ENCODE data around the gene IL15RA. TPM values are rescaled to one million over a fixed set of nuclear protein-coding genes. Genes with fewer than 3 reads are reported as not detected.

IL15RA gene
- total RNA-seq, 1 experiment from 2014 or later: 1.9 TPM

GRCh38 chr10:5992398-5992797, 15.1 kb upstream of the IL15RA start:
- TF ChIP-seq ZNF317 (CRISPR knock-in tag; IDR thresholded peaks at IDR 0.05; ENCODE audit: borderline replicate concordance, low read depth) (0 out of 2 replicates have a peak, but pooled peaks have one; percentile 45), FOXP1 (CRISPR knock-in tag; IDR thresholded peaks at IDR 0.05; ENCODE audit: borderline replicate concordance) (no peak)
- peaks cover 18% of the 10 kb centered on the region for H3K4me1 Mint-ChIP-seq
- POLR2A ChIA-PET: no interaction called here
- H3K27me3 Mint-ChIP-seq (ENCODE audit: low read depth): peaks cover 5% of the 10 kb centered on the region
- peaks cover 13% of the 10 kb centered on the region for H3K36me3 Mint-ChIP-seq
- DNase-seq (ENCODE audit: low spot score) (no peak), ATAC-seq (no peak)
- no peak overlapping the region for H3K27ac Mint-ChIP-seq
- CTCF ChIA-PET: no interaction called here
- H3K4me3 Mint-ChIP-seq: no peak overlapping the region
- H3K9me3 Mint-ChIP-seq: peaks cover 38% of the 10 kb centered on the region

DNA sequence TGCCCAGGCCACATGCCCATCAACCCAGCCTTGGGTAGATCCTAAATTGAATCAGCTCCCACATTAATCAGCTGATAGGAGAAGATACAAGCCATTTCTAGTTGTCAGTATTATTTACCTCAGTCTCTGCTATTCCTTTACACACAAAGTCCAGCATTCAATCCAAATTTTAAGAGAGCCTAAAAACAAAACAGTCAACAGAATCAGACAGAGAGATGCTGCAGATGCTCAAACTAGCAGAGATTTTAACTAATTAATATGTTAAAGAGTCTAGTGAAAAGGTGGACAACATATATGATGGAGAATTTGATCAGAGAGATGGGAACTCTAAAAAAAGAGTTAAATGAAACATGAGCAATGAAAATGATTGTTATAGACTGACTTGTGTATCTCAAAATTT, 14.4 kb upstream of the IL15RA start:
- ChIA-PET POLR2A (no interaction called here), CTCF (no interaction called here)
- ATAC-seq (no peak), DNase-seq (ENCODE audit: low spot score) (no peak)
- H3K27ac Mint-ChIP-seq: no peak overlapping the region
- H3K36me3 Mint-ChIP-seq: peaks cover 13% of the 10 kb centered on the region
- peaks cover 5% of the 10 kb centered on the region for H3K27me3 Mint-ChIP-seq (ENCODE audit: low read depth)
- peaks cover 12% of the 10 kb centered on the region for H3K4me1 Mint-ChIP-seq
- H3K9me3 Mint-ChIP-seq: peaks cover 38% of the 10 kb centered on the region
- no peak overlapping the region for H3K4me3 Mint-ChIP-seq
- TF ChIP-seq SP1 (CRISPR knock-in tag; conservative IDR thresholded peaks at IDR 0.05) (no peak), NR3C1 (CRISPR knock-in tag; conservative IDR thresholded peaks at IDR 0.05; ENCODE audit: low read depth) (no peak), KAT7 (CRISPR knock-in tag; IDR thresholded peaks at IDR 0.05; ENCODE audit: borderline replicate concordance) (no peak), MAX (CRISPR knock-in tag; IDR thresholded peaks at IDR 0.05) (no peak), ATF1 (CRISPR knock-in tag; IDR thresholded peaks at IDR 0.05) (no peak), MXD4 (CRISPR knock-in tag; IDR thresholded peaks at IDR 0.05; ENCODE audit: borderline replicate concordance) (no peak), ZNF121 (CRISPR knock-in tag; IDR thresholded peaks at IDR 0.05) (no peak), OVOL2 (CRISPR knock-in tag; IDR thresholded peaks at IDR 0.05; ENCODE audit: borderline replicate concordance) (no peak), FOXP1 (CRISPR knock-in tag; IDR thresholded peaks at IDR 0.05; ENCODE audit: borderline replicate concordance) (no peak), EMX1 (CRISPR knock-in tag; IDR thresholded peaks at IDR 0.05) (no peak), CBFB (CRISPR knock-in tag; IDR thresholded peaks at IDR 0.05; ENCODE audit: low read depth) (no peak), MYBL2 (CRISPR knock-in tag; IDR thresholded peaks at IDR 0.05) (no peak), ELF4 (CRISPR knock-in tag; IDR thresholded peaks at IDR 0.05; ENCODE audit: low read depth) (no peak), ZNF219 (CRISPR knock-in tag; IDR thresholded peaks at IDR 0.05; ENCODE audit: borderline replicate concordance) (no peak), ETV6 (CRISPR knock-in tag; IDR thresholded peaks at IDR 0.05) (no peak)
- TF ChIP-seq, protein P1, sequence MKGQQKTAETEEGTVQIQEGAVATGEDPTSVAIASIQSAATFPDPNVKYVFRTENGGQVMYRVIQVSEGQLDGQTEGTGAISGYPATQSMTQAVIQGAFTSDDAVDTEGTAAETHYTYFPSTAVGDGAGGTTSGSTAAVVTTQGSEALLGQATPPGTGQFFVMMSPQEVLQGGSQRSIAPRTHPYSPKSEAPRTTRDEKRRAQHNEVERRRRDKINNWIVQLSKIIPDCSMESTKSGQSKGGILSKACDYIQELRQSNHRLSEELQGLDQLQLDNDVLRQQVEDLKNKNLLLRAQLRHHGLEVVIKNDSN (CRISPR knock-in tag; IDR thresholded peaks at IDR 0.05): no peak
- TF ChIP-seq, protein P2, sequence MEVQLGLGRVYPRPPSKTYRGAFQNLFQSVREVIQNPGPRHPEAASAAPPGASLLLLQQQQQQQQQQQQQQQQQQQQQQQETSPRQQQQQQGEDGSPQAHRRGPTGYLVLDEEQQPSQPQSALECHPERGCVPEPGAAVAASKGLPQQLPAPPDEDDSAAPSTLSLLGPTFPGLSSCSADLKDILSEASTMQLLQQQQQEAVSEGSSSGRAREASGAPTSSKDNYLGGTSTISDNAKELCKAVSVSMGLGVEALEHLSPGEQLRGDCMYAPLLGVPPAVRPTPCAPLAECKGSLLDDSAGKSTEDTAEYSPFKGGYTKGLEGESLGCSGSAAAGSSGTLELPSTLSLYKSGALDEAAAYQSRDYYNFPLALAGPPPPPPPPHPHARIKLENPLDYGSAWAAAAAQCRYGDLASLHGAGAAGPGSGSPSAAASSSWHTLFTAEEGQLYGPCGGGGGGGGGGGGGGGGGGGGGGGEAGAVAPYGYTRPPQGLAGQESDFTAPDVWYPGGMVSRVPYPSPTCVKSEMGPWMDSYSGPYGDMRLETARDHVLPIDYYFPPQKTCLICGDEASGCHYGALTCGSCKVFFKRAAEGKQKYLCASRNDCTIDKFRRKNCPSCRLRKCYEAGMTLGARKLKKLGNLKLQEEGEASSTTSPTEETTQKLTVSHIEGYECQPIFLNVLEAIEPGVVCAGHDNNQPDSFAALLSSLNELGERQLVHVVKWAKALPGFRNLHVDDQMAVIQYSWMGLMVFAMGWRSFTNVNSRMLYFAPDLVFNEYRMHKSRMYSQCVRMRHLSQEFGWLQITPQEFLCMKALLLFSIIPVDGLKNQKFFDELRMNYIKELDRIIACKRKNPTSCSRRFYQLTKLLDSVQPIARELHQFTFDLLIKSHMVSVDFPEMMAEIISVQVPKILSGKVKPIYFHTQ (CRISPR knock-in tag; IDR thresholded peaks at IDR 0.05): no peak
- TF ChIP-seq, protein P3, sequence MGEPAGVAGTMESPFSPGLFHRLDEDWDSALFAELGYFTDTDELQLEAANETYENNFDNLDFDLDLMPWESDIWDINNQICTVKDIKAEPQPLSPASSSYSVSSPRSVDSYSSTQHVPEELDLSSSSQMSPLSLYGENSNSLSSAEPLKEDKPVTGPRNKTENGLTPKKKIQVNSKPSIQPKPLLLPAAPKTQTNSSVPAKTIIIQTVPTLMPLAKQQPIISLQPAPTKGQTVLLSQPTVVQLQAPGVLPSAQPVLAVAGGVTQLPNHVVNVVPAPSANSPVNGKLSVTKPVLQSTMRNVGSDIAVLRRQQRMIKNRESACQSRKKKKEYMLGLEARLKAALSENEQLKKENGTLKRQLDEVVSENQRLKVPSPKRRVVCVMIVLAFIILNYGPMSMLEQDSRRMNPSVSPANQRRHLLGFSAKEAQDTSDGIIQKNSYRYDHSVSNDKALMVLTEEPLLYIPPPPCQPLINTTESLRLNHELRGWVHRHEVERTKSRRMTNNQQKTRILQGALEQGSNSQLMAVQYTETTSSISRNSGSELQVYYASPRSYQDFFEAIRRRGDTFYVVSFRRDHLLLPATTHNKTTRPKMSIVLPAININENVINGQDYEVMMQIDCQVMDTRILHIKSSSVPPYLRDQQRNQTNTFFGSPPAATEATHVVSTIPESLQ (CRISPR knock-in tag; IDR thresholded peaks at IDR 0.05): no peak

DNA sequence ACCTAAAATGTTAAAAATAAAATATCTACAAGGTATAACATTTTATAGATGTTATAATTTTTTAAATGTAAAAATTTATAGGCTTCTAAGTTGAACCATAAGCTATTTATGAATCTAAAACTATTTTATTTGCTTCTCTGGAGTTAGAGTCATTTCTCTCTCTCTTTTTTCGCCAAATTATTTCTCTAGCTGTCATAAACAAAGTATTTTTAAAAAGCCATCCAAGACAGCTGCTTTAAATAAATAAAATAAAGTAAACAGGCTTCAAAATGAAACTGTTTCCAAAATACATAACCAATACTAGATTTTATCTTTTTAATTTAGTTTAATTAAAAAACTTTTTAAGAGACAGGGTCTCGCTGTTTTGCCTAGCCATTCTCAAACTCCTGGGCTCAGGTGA, 12.4 kb upstream of the IL15RA start:
- CTCF ChIA-PET: no interaction called here
- Mint-ChIP-seq H3K36me3 (peaks cover 13% of the 10 kb centered on the region), H3K4me1 (no peaks in the 10 kb centered on the region), H3K9me3 (peaks cover 38% of the 10 kb centered on the region), H3K27ac (no peak overlapping the region), H3K27me3 (ENCODE audit: low read depth) (peaks cover 5% of the 10 kb centered on the region), H3K4me3 (no peak overlapping the region)
- no peak for ATAC-seq
- POLR2A ChIA-PET: no interaction called here
- no peak for DNase-seq (ENCODE audit: low spot score)
- TF ChIP-seq, protein P4, sequence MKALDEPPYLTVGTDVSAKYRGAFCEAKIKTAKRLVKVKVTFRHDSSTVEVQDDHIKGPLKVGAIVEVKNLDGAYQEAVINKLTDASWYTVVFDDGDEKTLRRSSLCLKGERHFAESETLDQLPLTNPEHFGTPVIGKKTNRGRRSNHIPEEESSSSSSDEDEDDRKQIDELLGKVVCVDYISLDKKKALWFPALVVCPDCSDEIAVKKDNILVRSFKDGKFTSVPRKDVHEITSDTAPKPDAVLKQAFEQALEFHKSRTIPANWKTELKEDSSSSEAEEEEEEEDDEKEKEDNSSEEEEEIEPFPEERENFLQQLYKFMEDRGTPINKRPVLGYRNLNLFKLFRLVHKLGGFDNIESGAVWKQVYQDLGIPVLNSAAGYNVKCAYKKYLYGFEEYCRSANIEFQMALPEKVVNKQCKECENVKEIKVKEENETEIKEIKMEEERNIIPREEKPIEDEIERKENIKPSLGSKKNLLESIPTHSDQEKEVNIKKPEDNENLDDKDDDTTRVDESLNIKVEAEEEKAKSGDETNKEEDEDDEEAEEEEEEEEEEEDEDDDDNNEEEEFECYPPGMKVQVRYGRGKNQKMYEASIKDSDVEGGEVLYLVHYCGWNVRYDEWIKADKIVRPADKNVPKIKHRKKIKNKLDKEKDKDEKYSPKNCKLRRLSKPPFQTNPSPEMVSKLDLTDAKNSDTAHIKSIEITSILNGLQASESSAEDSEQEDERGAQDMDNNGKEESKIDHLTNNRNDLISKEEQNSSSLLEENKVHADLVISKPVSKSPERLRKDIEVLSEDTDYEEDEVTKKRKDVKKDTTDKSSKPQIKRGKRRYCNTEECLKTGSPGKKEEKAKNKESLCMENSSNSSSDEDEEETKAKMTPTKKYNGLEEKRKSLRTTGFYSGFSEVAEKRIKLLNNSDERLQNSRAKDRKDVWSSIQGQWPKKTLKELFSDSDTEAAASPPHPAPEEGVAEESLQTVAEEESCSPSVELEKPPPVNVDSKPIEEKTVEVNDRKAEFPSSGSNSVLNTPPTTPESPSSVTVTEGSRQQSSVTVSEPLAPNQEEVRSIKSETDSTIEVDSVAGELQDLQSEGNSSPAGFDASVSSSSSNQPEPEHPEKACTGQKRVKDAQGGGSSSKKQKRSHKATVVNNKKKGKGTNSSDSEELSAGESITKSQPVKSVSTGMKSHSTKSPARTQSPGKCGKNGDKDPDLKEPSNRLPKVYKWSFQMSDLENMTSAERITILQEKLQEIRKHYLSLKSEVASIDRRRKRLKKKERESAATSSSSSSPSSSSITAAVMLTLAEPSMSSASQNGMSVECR (CRISPR knock-in tag; IDR thresholded peaks at IDR 0.05; ENCODE audit: borderline replicate concordance): no peak
- TF ChIP-seq FOXK1 (CRISPR knock-in tag; IDR thresholded peaks at IDR 0.05) (no peak), ZNF317 (CRISPR knock-in tag; IDR thresholded peaks at IDR 0.05; ENCODE audit: borderline replicate concordance, low read depth) (no peak)

Data from WTC11 (cell line).